Measurements from ENCODE around the gene STIMATE. TPM values are rescaled to one million over a fixed set of nuclear protein-coding genes. Genes with fewer than 3 reads are reported as not detected.

Gene STIMATE
- total RNA-seq, 1 experiment from 2014 or later, result 6.3 TPM

DNA sequence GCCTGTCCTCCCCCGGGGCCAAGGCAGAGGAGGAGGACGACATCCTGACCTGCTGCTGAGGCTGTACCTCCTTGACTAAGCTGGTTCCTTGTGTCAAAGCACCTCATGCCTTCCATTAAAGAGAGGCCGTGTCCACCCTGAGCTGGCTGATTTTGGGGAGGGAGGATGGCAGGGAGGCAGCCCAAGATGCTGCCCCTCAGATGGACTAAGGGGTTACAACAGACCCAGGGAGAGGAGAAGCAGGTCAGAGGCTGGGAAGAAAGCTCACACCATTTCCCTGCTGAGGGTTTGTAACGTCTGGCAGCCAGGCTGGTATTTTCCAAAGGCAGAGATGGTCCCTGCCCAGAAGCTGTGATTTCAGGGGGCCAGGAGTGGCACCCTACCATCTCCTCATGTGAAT lies 105.4 kb downstream of the STIMATE start:
- no peak for DNase-seq (ENCODE audit: low read depth)

DNA sequence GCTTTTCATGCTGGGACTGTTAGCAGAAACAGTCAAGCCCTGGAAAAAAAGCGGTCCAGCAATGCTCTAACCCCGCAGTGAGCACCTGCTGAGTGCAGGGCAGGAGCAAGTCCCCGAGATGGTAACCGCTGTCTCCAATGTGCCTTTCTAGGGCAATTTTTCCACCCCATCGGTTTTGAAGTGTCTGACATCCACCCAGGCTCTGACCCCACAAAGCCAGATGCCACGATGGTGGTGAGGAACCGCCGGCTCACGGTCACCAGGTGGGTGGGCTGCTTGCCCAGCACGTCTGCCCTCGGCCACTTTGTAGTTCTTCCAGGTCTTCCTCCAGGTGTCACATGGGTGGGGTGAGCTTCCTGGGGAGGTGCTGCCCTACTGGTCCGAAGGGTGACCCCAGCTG lies 106.0 kb downstream of the STIMATE start:
- DNase-seq (ENCODE audit: low read depth), result no peak

DNA sequence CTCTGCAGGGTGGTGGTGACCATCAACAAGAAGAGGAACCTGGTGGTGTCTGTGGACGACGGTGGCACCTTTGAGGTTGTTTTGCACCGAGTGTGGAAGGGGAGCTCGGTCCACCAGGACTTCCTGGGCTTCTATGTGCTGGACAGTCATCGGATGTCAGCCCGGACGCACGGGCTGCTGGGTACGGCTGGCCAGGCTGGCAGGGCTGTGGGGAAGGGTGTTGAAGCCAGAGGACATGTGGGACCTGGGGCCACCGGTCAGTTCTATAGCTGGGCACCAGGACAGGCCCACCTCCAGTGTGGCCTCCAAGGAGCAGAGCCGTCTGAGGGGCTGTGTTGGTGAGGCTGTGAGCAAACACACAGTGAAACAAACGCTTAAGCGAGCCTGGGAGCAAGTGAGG lies 106.6 kb downstream of the STIMATE start:
- DNase-seq (ENCODE audit: low read depth), result no peak

DNA sequence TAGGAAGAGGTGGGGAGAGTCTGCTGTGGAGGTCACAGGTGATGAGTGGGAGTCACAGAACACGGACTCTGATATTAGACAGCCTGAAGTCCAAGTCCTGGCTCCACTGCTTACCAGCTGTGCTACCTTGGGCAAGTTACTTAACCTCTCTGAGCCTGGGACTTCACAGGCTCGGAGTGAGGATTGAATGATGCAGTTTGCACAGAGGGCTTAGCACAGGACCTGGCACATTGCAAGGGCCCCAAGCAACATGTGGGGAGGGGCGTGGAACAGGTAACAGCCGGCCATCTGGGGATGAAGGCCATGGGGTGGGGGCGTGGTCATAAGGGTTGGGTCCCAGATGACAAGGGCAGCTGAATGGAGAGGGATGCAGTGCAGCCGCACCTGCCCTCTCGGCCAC lies 107.0 kb downstream of the STIMATE start:
- DNase-seq (ENCODE audit: low read depth), result no peak

DNA sequence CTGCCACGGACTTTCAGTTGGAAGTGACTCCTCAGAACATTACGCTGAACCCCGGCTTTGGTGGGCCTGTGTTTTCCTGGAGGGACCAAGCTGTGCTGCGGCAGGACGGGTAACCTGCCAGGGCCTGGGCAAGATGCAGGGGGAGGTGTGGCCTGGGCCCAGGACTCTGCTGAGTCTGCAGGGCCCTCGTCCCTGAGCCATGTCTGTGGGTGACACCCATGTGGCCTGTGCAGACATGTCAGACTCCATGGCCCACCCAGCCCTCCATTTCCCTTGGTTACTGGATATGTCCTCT lies 107.7 kb downstream of the STIMATE start:
- DNase-seq (ENCODE audit: low read depth), result no peak

DNA sequence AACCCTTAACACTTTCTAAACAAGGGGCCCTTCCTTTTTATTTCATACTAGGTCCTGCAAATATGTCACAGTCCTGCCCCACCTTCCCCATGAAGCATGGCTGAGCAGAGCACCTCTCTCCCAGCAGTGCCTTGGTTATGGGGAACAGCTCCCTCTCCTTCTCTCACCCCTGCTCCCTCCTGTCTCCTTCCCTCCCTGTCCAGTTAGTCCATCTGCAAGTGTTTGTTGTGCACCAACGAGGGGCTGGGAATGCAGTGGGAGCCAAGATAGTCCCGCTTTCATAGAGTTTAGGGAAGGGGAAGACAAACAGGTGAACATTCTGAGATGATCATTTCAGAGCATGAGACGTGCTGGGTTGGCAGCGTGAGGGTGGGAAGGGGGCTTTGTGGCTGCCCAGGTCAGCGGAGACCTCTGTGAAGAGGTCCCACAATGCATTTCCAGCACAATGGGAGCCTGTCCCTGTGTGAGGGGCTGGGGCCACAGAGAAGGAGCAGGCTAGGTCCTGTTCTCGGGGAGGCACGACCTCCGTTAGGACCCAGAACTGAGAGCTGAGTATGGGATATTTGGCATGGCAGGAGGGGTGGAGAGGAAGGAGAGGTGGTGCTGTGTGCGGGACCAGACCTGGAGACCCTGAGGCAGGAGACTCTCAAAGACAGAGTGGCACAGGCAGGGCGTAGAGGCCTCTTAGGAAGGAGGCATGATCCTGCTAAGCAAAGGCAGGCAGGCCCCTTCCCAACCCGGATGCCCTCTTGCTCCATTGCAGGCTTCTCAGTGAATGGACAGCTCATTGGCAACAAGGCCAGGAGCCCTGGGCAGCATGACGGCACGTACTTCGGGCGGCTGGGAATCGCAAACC lies 108.2 kb downstream of the STIMATE start:
- DNase-seq (ENCODE audit: low read depth), result no peak

GRCh38 chr3:52787672-52788625 lies 109.4 kb downstream of the STIMATE start:
- no peak for DNase-seq (ENCODE audit: low read depth)

DNA sequence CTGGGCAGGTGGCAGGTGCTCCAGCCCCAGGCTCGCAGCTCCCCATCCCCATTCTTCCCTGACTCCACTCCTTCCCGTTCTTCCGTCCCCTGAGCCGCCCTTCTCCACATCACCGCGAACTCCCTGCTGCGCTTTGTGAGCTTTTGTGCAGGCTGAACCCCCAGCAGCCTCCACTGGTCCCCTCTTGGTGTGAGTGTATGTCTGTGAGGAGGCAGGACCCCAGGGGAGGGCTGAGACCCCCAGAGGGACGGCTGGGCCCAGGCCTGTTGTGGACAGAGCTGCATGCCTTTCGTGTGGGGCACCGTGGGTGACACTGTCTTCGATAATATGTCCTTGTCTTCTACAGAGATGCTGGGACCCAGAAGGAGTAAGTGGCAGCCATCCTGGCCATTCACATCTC lies 110.1 kb downstream of the STIMATE start:
- DNase-seq (ENCODE audit: low read depth), result no peak

Other genes starting within 250 kb of the STIMATE start
- 34.1 and 36.7 TPM in 2 replicates for gene PBRM1, start 211.6 kb downstream of the STIMATE start, total RNA-seq (2014; rRNA removed; shearing (Covaris generic))
- gene GNL3, start 211.5 kb downstream of the STIMATE start, total RNA-seq (2014; rRNA removed; shearing (Covaris generic)), result 203 and 268 TPM in 2 replicates
- 37.7 and 62.4 TPM in 2 replicates for gene GLT8D1, start 191.8 kb downstream of the STIMATE start, total RNA-seq (2014; rRNA removed; shearing (Covaris generic))
- 120 and 132 TPM in 2 replicates for gene SPCS1, start 191.4 kb downstream of the STIMATE start, total RNA-seq (2014; rRNA removed; shearing (Covaris generic))
- gene NEK4, start 126.6 kb downstream of the STIMATE start, total RNA-seq (2014; rRNA removed; shearing (Covaris generic)), result 17.1 and 22.9 TPM in 2 replicates
- not detected in 2 replicates for gene ITIH1, start 119.9 kb downstream of the STIMATE start, total RNA-seq (2014; rRNA removed; shearing (Covaris generic))
- not detected in 2 replicates for gene ITIH3, start 102.8 kb downstream of the STIMATE start, total RNA-seq (2014; rRNA removed; shearing (Covaris generic))
- 0.09 and 0.40 TPM in 2 replicates for gene ITIH4, start 66.9 kb downstream of the STIMATE start, total RNA-seq (2014; rRNA removed; shearing (Covaris generic))
- gene MUSTN1, start 62.5 kb downstream of the STIMATE start, total RNA-seq (2014; rRNA removed; shearing (Covaris generic)), result not detected in 2 replicates
- 11.7 and 18.3 TPM in 2 replicates for gene SFMBT1, start 148.5 kb upstream of the STIMATE start, total RNA-seq (2014; rRNA removed; shearing (Covaris generic))
- gene RFT1, start 232.9 kb upstream of the STIMATE start, total RNA-seq (2014; rRNA removed; shearing (Covaris generic)), result 7.1 and 12.3 TPM in 2 replicates

Data from Daoy (cell line).